IMR-90 (cell line): ENCODE data around the gene UGDH. TPM values are rescaled to one million over a fixed set of nuclear protein-coding genes. Genes with fewer than 3 reads are reported as not detected.
"Not testable (repeated sequence)": the region's sequence is repeated elsewhere in the genome, so short reads cannot be mapped to it uniquely, and the experiment has no call there.

ENCODE experiments used
- ATAC-seq: fragments of 200-7000 bp; cut with Tn5 transposase; 2 replicates; pipeline ENCODE4 v1.9.1; 2020; ENCODE audit warnings: low read depth, mild to moderate bottlenecking, moderate library complexity
- BruUV-seq: library from RNA; stranded (reverse); fragments of 400-500 nt; replicated peaks from 2 replicates; lab custom pipeline; 2021; lab: Mats Ljungman, UMichigan
- CTCF ChIA-PET: fragments of 300-600 bp; formaldehyde crosslinking; extraction: SDS; loops from one replicate; lab custom pipeline; 2021; ENCODE audit warnings: antibody characterized with exemption; lab: Yijun Ruan, JAX
- POLR2A ChIA-PET: fragments of 300-600 bp; sonication (Branson Sonifier 250); formaldehyde crosslinking; loops from one replicate; lab custom pipeline; 2022; ENCODE audit warnings: antibody characterized with exemption; ENCODE audit not compliant: unreplicated experiment; lab: Charles Lee
- DNase-seq: peaks from one replicate; pipeline ENCODE4 v3.0.0; 2013
- H2AFZ ChIP-seq: replicated peaks from 2 replicates; pipeline ENCODE3; 2013; ENCODE audit warnings: low read length, mild to moderate bottlenecking; ENCODE audit not compliant: poor library complexity
- H2AK5ac ChIP-seq: 2 replicates; pipeline ENCODE4 v1.6.1; 2013; ENCODE audit warnings: low read depth, low read length, inconsistent platforms
- H2AK9ac ChIP-seq: replicated peaks from 2 replicates; pipeline ENCODE3; 2013; ENCODE audit warnings: mild to moderate bottlenecking, low read depth, low read length, moderate library complexity; ENCODE audit not compliant: poor library complexity
- H2BK120ac ChIP-seq: 2 replicates; pipeline ENCODE4 v1.6.1; 2013; ENCODE audit warnings: low read depth, low read length, inconsistent platforms
- H2BK15ac ChIP-seq: 3 replicates; pipeline ENCODE4 v1.6.1; 2013; ENCODE audit warnings: low read depth, low read length, inconsistent platforms
- H2BK20ac ChIP-seq: 2 replicates; pipeline ENCODE4 v1.6.1; 2013; ENCODE audit warnings: low read depth, mild to moderate bottlenecking, inconsistent platforms, low read length, moderate library complexity
- H2BK5ac ChIP-seq: 2 replicates; pipeline ENCODE4 v1.6.1; 2013; ENCODE audit warnings: mild to moderate bottlenecking, low read depth, low read length, inconsistent platforms; ENCODE audit not compliant: poor library complexity, severe bottlenecking
- H3K14ac ChIP-seq: replicated peaks from 2 replicates; pipeline ENCODE4 v1.6.1; 2013; ENCODE audit warnings: low read depth, low read length, inconsistent platforms
- H3K18ac ChIP-seq: 2 replicates; pipeline ENCODE4 v1.6.1; 2013; ENCODE audit warnings: low read depth, low read length, control low read depth
- H3K23ac ChIP-seq: 2 replicates; pipeline ENCODE4 v1.6.1; 2013; ENCODE audit warnings: low read depth, low read length, inconsistent platforms
- H3K27ac ChIP-seq: 2 replicates; pipeline ENCODE4 v1.5.1; 2013; ENCODE audit warnings: mild to moderate bottlenecking, control low read depth, low read length; ENCODE audit not compliant: insufficient read depth
- H3K27me3 ChIP-seq: 2 replicates; pipeline ENCODE4 v1.6.1; 2013; ENCODE audit warnings: low read length; ENCODE audit not compliant: control insufficient read depth, insufficient read depth
- H3K36me3 ChIP-seq: 2 replicates; pipeline ENCODE4 v1.6.1; 2013; ENCODE audit warnings: low read length, mixed read lengths; ENCODE audit not compliant: control insufficient read depth, insufficient read depth
- H3K4ac ChIP-seq: 2 replicates; pipeline ENCODE4 v1.6.1; 2013; ENCODE audit warnings: low read depth, low read length, inconsistent platforms
- H3K4me1 ChIP-seq: 2 replicates; pipeline ENCODE4 v1.6.1; 2013; ENCODE audit warnings: low read length, mixed read lengths; ENCODE audit not compliant: control insufficient read depth, insufficient read depth
- H3K4me2 ChIP-seq: 2 replicates; pipeline ENCODE4 v1.6.1; 2013; ENCODE audit warnings: low read depth, mild to moderate bottlenecking, control low read depth, low read length, moderate library complexity
- H3K4me3 ChIP-seq: 2 replicates; pipeline ENCODE4 v1.5.1; 2013; ENCODE audit warnings: low read depth, mild to moderate bottlenecking, control low read depth, low read length, moderate library complexity; ENCODE audit not compliant: insufficient read depth
- H3K56ac ChIP-seq: 2 replicates; pipeline ENCODE4 v1.6.1; 2013; ENCODE audit warnings: low read length, inconsistent platforms; ENCODE audit not compliant: insufficient read depth; ENCODE audit errors: extremely low read depth
- H3K79me1 ChIP-seq, 2 experiments: 2 replicates each; pipeline ENCODE4 v1.6.1; 2013; ENCODE audit warnings: low read length in 2 of 2, inconsistent platforms in 1 of 2, low read depth in 1 of 2
- H3K9ac ChIP-seq: 2 replicates; pipeline ENCODE4 v1.6.1; 2013; ENCODE audit warnings: low read depth, low read length, control low read depth
- H3K9me1 ChIP-seq: 2 replicates; pipeline ENCODE4 v1.6.1; 2013; ENCODE audit warnings: low read length, inconsistent platforms; ENCODE audit not compliant: insufficient read depth
- H3K9me3 ChIP-seq: 2 replicates; pipeline ENCODE4 v1.6.1; 2013; ENCODE audit warnings: low read length; ENCODE audit not compliant: control insufficient read depth, insufficient read depth
- H4K20me1 ChIP-seq: 2 replicates; pipeline ENCODE4 v1.6.1; 2013; ENCODE audit warnings: low read length, inconsistent platforms; ENCODE audit not compliant: insufficient read depth
- H4K5ac ChIP-seq: 2 replicates; pipeline ENCODE4 v1.6.1; 2013; ENCODE audit warnings: mild to moderate bottlenecking, low read depth, low read length, control low read depth
- H4K8ac ChIP-seq, 2 experiments: 2 replicates each; pipeline ENCODE4 v1.6.1; 2013; ENCODE audit warnings: low read depth in 2 of 2, low read length in 2 of 2, control low read depth in 1 of 2, inconsistent platforms in 1 of 2
- H4K91ac ChIP-seq: 2 replicates; pipeline ENCODE4 v1.6.1; 2013; ENCODE audit warnings: low read depth, low read length, inconsistent platforms; ENCODE audit not compliant: insufficient read depth
- BHLHE40 ChIP-seq: fragments of 150-350 bp; IDR thresholded peaks from 2 replicates; pipeline ENCODE4 v1.6.1; 2016; ENCODE audit warnings: mild to moderate bottlenecking, low read depth, low read length
- CEBPB ChIP-seq: IDR thresholded peaks from 2 replicates; pipeline ENCODE4 v1.6.1; 2012; ENCODE audit warnings: low read depth, low read length, improper control_type of control experiment
- CHD1 ChIP-seq: IDR thresholded peaks from 2 replicates; pipeline ENCODE4 v1.6.1; 2012; ENCODE audit warnings: low read depth, low read length, improper control_type of control experiment
- MAFK ChIP-seq: IDR thresholded peaks from 2 replicates; pipeline ENCODE4 v1.6.1; 2012; ENCODE audit warnings: low read depth, low read length, improper control_type of control experiment
- NFE2L2 ChIP-seq: fragments of 150-350 bp; IDR thresholded peaks from 2 replicates; pipeline ENCODE4 v1.6.1; 2016; ENCODE audit warnings: low read depth, mild to moderate bottlenecking, low read length
- SMC3 ChIP-seq: fragments of 150-350 bp; IDR thresholded peaks from 2 replicates; pipeline ENCODE4 v1.6.1; 2016; ENCODE audit warnings: low read depth, mild to moderate bottlenecking, antibody characterized with exemption, low read length, moderate library complexity
- WGBS, 2 experiments: methylation state at CpG; one replicate each; pipeline versions ENCODE4 v1.1.5 to v1.1.7; 2013; ENCODE audit warnings: missing lambda C conversion rate in 2 of 2; ENCODE audit not compliant: insufficient read length in 1 of 2; ENCODE audit errors: extremely low coverage in 2 of 2; 5-methylcytosine and 5-hydroxymethylcytosine counted together
- dilution Hi-C: fragments of 300-500 bp; cut with HindIII; formaldehyde crosslinking; loops from one replicate; pipeline ENCODE4 v1.14.3; 2018; ENCODE audit warnings: low sequenced_read_pairs; ENCODE audit not compliant: unreplicated experiment
- in situ Hi-C: fragments of 300-500 bp; cut with MboI; formaldehyde crosslinking; loops from 3 replicates; pipeline ENCODE4 v1.14.3; 2019; ENCODE audit warnings: low sequenced_read_pairs, inconsistent platforms, mixed read lengths
- intact Hi-C: fragments of 100-400 bp; cut with micrococcal nuclease; formaldehyde crosslinking; loops from 2 replicates; pipeline ENCODE4 v1.10.0; 2022
- polyA plus RNA-seq, 3 experiments: library from polyadenylated mRNA; depleted of rRNA; stranded (reverse); fragments of >200 nt; gene quantifications; 2 replicates each; pipeline ENCODE4 v1.2.3, GENCODE V29; 2012; ENCODE audit warnings: low replicate concordance in 1 of 3
- total RNA-seq: library from RNA; depleted of rRNA; stranded (reverse); fragments of >200 nt; gene quantifications from 2 replicates; pipeline ENCODE4 v1.2.3, GENCODE V29; 2012

Gene UGDH
- total and polyA plus RNA-seq, 2 of the 4 experiments (the other 2 are of a cell fraction) = 69.2 to 257 TPM

GRCh38 chr4:39516407-39516966 lies 10.8 kb downstream of the UGDH start:
- no peak overlapping the region for H3K9ac ChIP-seq
- H2BK20ac ChIP-seq = no peak overlapping the region
- H4K5ac ChIP-seq = no peak overlapping the region
- H3K14ac ChIP-seq = no peak overlapping the region
- in situ Hi-C loops = no loop called here
- no TSS peak for BruUV-seq
- dilution Hi-C loops = no loop called here
- H2AK9ac ChIP-seq = no peak overlapping the region
- H3K23ac ChIP-seq = no peak overlapping the region
- no CpG with 5 or more reads among the region's 2 CpGs for WGBS, 2 experiments
- H3K27ac ChIP-seq = no peak overlapping the region
- peaks cover 23 to 58% of the 10 kb centered on the region in 2 experiments for H3K79me1 ChIP-seq
- H2BK15ac ChIP-seq = no peak overlapping the region
- H3K9me3 ChIP-seq = no peaks in the 10 kb centered on the region
- no peak overlapping the region for H2AFZ ChIP-seq
- H3K4me3 ChIP-seq = no peak overlapping the region
- ChIA-PET CTCF (no interaction called here), POLR2A (no interaction called here)
- H2AK5ac ChIP-seq = no peak overlapping the region
- H3K9me1 ChIP-seq = 0 out of 2 replicates have a peak, but pooled peaks cover 8% of the 10 kb centered on the region
- TF ChIP-seq NFE2L2 = no peak
- TF ChIP-seq CEBPB = no peak
- no peak for TF ChIP-seq CHD1
- no peak for TF ChIP-seq MAFK
- no peak for TF ChIP-seq BHLHE40
- TF ChIP-seq SMC3 = no peak
- no peak for ATAC-seq
- intact Hi-C loops = no loop called here
- no peak overlapping the region for H3K4ac ChIP-seq
- no peak for DNase-seq
- peaks cover 7% of the 10 kb centered on the region; the same call in 1 of the 2 replicates for H4K20me1 ChIP-seq
- no peak overlapping the region for H4K8ac ChIP-seq
- no peak overlapping the region for H4K91ac ChIP-seq
- H3K18ac ChIP-seq = no peak overlapping the region
- peak overlapping the region; percentile 5 for H2BK5ac ChIP-seq
- peaks cover 36% of the 10 kb centered on the region for H3K36me3 ChIP-seq
- no peaks in the 10 kb centered on the region for H3K27me3 ChIP-seq
- H3K4me1 ChIP-seq = peaks cover 7% of the 10 kb centered on the region
- no peak overlapping the region for H2BK120ac ChIP-seq
- H3K4me2 ChIP-seq = no peak overlapping the region
- no peak overlapping the region for H3K56ac ChIP-seq

GRCh38 chr4:39515669-39516401 lies 11.4 kb downstream of the UGDH start:
- H2BK15ac ChIP-seq = 0 out of 3 replicates have a peak overlapping the region, but pooled peaks have one; percentile 33
- peak overlapping the region; percentile 66 for H3K27ac ChIP-seq
- H3K56ac ChIP-seq, H2AFZ ChIP-seq, H4K20me1 ChIP-seq, H3K4me3 ChIP-seq, H3K9me3 ChIP-seq, intact Hi-C loops, H3K4ac ChIP-seq, in situ Hi-C loops, dilution Hi-C loops, BruUV-seq, H3K9me1 ChIP-seq, H3K4me1 ChIP-seq, ATAC-seq, H3K27me3 ChIP-seq, H3K9ac ChIP-seq, CTCF ChIA-PET, DNase-seq, POLR2A ChIA-PET, H2AK5ac ChIP-seq, H3K14ac ChIP-seq, H3K4me2 ChIP-seq, H2AK9ac ChIP-seq: not testable (repeated sequence)
- peak overlapping the region; percentile 88 for H2BK5ac ChIP-seq
- H3K79me1 ChIP-seq = peaks cover 23 to 54% of the 10 kb centered on the region in 2 experiments
- H4K5ac ChIP-seq = peak overlapping the region; percentile 72; the same call in 1 of the 2 replicates
- H3K18ac ChIP-seq = peak overlapping the region; percentile 18
- H4K91ac ChIP-seq = peak overlapping the region; percentile 70; the same call in 1 of the 2 replicates
- peak overlapping the region; percentile 39 for H2BK120ac ChIP-seq
- H4K8ac ChIP-seq = peak overlapping the region in 1 of 2 experiments; percentile 46; a peak in 2 of 4 replicates
- H3K23ac ChIP-seq = peak overlapping the region; percentile 51; the same call in 1 of the 2 replicates
- 0 out of 2 replicates have a peak overlapping the region, but pooled peaks have one; percentile 66 for H2BK20ac ChIP-seq
- WGBS, 2 experiments = 100% methylated on average over 1 of the region's 14 CpGs; no CpG with 5 or more reads in 1 of the 2 experiments
- peaks cover 37% of the 10 kb centered on the region for H3K36me3 ChIP-seq
